GM19099 (cell line): Measurements from ENCODE around the gene ESRP2.

Experiments
- POLR2A ChIP-seq: IDR thresholded peaks from 3 replicates; pipeline ENCODE4 v1.6.1; 2011; ENCODE audit warnings: low read depth; ENCODE audit not compliant: insufficient read length; ENCODE audit errors: extremely low read depth

Gene ESRP2

DNA sequence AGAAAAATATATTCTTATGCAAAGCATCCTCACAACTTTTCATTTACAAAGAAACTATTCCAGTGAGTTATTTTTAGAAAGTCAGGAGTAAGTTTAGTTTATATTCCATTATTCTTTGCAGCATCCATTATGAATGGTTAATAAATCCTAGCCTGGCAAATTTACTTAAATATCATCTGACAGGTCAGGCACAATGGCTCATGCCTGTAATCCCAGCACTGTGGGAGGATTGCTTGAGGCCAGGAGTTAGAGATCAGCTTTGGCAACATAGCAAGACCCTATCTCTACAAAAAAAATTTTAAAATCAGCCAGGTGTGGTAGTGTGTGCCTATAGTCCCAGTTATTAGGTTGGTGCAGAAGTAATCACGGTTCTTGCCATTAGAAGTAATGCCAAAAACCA is 12.9 kb downstream of the ESRP2 start:
- no peak for TF ChIP-seq POLR2A

DNA sequence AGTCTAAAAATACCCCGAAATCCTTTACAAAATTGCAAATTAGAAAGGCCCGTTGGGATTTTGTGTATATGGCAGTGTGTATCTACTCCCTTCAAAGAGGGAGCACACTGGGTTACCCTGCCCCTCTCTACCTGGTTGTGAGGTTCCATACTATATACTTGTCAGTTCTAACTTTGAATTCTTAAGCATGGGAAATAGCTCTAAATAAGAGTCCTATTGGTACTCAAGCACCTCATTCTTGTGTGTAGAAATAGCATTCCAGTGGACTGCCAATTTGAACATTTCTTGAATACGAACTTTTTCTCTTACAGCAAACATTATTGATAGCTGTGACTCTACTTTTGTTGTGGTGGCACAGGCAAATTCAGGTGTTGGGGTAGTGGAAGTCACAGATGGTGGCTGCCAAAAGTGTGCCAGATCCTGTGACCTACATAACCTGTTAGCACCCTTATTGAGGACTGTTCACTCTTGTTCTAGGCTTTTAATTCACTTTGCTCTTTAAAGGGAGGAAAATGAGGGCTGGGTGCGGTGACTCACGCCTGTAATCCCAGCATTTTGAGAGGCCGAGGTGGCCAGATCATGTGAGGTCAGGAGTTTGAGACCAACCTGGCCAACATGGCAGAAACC is 16.1 kb downstream of the ESRP2 start:
- no peak for TF ChIP-seq POLR2A

DNA sequence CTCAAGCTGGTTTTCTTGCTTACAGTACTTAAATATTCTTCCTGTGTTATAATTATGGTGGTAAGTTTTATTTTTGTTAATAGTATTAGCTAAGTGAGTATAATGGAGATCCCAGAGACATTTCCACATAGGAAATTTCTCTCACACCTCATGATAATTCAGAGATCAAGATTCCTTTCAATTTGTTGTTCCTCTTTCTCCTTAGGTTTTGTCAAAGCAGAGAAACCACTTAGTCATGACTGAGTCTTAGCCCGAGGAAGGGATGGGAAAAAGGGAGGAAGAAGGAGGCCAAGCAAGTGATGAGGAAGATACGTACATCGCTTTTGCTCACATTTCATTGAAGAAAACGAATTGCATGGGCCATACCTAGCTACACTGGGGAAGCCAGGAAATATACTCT is 18.4 kb downstream of the ESRP2 start:
- no peak for TF ChIP-seq POLR2A

DNA sequence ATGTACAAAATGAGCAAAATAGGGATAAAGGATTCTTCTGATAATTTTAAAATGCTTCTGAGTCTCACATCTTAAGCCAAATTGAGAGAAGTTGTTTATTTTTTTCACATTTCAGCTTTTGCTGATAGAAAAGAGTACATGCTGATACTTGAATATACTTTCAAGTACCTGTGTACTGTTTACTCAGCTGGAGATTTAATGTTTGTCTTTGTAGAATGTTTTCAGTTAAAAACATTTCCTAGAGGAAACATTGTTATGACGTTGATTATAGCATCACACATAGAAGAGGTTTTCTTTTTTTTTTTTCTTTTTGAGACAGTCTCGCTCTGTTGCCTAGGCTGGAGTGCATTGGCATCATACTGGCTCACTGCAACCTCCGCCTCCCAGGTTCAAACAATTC is 19.7 kb downstream of the ESRP2 start:
- TF ChIP-seq POLR2A: no peak

DNA sequence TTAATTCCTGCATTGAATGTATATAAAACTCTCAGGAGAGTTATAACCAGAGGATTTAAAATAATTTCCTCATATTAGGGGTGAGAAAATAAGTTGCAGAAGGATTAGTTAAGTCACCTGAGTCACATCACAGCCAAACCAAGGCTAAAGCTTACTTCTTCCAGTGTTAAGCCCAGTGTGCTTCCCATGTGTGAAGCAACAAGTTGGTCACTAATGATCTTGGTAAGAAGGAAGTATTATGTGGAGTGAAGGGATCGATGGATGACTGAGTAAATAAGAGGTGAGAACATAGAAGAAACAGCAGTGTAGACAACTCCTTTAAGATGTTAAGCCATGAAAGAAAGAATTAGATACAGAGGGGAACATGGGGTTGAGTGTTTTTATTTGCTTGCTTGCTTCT is 20.6 kb downstream of the ESRP2 start:
- no peak for TF ChIP-seq POLR2A

DNA sequence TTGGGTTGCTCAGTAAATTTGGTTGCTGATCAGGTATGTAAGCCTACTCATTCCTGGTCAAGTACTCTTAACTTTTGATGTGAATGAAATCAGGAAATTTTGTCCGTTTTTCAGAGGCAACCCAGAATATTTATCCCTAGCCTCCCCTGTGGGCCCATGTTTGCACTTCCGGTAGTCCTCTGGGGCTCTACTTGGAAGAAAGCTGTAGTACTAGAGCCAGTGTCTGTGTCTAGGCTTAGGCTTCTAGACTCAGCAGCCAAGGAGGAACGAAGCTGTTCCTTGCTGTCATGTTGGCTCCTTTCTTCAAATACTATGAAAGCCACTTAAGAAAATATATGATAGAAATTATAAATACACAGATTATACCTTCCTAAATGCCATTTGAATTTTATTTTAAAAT is 21.2 kb downstream of the ESRP2 start:
- TF ChIP-seq POLR2A: no peak

DNA sequence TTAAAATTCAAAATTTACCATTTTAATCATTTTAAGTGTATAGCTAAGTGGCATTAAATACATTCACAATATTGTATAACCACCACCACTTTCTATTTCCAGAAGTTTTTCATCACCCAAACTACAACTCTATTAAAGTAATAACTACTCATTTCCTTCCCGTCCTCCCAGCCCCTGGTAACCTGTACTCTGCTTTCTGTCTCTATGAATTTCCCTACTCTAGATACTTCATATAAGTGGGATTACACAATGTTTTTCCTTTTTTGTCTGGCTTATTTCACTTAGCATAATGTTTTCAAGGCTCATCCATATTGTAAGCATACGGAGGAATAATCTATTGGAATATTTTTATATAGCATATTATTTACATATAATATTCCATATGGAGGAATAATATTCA is 29.7 kb downstream of the ESRP2 start:
- no peak for TF ChIP-seq POLR2A

DNA sequence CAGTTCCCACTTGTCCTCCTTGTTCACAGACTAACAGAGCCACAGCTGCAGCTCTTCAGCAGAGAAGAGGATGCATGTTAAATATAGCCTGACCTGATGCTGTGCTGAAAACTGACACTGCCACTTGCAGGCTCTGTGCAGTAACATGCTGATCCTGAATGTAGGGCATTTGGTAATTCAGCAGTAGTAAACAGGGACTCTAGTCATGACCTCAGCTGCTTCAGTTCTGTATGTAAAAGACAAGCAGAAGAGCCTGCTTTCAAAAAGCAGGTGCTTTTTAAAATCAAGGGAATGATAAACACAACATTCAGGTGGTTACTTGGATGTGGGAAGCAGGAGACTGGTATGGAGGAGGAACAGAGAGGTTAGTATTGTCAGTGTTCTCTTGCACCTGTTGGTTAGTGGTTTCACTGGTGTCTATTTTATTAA is 33.8 kb downstream of the ESRP2 start:
- TF ChIP-seq POLR2A: no peak

DNA sequence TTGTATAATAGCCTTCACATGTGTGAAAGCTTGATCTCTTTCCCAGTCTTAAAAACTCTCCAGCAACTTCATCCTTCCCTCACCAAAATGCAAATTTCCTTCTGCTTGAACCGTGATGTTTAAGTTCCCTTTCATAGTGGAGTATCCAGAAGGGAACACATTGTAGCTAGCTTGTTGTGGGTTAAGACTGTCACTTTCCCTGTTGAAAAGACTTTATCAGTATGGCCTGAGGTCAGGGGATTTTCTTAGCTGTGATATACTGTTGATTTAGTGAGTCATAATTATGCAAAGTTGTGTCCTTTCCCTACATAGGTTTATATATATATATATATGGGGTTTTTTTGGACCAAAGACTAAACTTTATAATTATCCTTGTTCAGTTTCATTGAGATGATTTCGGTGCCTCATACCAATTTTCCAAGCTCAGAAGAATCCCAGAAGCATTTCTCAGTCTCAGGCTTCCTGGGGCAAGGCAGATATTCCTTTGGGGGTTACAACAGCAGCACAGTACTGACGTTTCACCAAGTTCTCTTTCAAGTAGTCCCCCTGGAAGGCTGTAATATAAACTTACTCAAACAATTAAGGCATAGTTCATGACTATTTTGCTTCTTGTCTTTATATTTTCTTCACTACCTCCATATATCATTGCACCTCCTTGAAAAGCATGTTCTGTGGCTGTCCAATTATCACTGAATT is 35.7 kb downstream of the ESRP2 start:
- no peak for TF ChIP-seq POLR2A

DNA sequence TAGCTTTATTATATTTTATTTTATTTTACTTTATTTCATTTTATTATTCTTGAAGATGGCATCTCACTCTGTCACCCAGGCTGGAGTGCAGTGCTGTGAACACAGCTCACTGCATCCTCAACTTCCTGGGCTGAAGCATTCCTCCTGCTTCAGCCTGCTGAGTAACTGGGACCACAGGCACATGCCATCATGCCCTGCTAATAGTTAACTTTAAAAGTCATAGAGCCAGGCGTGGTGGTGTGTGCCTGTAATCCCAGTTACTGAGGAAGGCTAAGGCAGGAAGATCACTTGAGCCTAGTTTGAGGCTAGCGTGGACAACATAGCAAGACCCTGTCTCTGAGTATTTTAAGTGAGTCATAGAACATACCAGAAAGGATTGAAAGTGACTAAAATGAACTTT is 38.7 kb downstream of the ESRP2 start:
- TF ChIP-seq POLR2A: no peak

DNA sequence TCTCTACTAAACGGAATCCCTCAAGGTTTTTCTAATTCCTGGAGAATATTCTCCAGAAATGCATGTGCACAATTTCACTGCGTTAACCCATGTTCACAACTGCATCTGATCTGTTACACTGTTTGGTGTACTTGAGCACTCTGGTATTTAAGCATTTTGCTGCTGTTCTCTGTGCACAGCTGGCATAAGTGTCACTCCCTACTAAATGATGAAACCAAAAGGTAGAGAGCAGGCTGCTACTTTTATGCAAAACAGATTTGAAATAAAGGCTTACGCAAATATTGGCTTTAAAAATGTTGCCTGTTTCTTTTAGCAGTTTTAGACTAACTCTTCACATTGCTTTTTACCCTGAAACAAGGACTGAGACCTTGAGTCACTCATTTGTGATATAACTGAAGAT is 41.7 kb downstream of the ESRP2 start:
- no peak for TF ChIP-seq POLR2A

DNA sequence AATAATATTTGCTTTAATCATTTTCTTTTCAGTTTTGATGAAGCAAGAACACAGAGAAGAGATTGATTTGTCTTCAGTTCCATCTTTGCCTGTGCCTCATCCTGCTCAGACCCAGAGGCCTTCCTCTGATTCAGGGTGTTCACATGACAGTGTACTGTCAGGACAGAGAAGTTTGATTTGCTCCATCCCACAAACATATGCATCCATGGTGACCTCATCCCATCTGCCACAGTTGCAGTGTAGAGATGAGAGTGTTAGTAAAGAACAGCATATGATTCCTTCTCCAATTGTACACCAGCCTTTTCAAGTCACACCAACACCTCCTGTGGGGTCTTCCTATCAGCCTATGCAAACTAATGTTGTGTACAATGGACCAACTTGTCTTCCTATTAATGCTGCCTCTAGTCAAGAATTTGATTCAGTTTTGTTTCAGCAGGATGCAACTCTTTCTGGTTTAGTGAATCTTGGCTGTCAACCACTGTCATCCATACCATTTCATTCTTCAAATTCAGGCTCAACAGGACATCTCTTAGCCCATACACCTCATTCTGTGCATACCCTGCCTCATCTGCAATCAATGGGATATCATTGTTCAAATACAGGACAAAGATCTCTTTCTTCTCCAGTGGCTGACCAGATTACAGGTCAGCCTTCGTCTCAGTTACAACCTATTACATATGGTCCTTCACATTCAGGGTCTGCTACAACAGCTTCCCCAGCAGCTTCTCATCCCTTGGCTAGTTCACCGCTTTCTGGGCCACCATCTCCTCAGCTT is 45.0 kb downstream of the ESRP2 start:
- TF ChIP-seq POLR2A: no peak

DNA sequence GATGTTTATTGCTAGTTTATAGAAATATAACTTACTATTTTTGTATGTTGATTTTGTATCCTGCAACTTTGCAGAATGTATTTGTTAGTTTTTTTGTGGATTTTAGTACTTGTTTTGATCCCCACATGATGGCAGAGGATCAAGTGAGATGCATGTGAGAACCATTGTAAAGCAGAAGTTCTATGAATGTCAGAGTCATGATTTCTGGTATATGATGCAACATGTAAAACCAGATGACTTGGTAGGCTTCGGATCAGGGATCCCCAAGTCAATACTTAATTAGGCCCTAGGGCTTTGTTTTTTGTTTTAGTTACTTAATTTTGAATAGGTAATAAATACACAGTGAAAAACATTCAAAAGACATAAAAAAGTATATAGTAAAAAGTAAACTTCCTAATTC is 45.8 kb downstream of the ESRP2 start:
- no peak for TF ChIP-seq POLR2A

DNA sequence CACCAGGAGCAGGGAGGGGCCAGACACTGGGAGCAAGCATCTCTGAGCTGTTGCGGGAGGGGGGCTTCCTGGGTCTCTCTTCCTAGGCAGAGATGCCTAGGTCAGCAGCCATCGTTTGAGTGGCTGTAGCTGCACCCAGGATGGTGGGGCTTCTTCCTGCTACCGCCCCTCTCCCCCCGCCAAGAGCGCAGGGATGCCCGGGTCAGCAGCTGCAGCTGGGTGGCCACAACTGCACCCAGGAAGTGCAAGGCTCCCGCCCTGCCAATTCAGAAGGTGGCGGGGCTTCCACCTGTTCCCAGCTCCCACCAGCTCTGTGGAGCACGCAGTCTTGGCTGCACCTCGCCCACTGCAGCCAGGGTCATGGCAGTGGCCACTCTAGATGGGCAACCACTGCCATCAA is 47.8 kb downstream of the ESRP2 start:
- no peak for TF ChIP-seq POLR2A

DNA sequence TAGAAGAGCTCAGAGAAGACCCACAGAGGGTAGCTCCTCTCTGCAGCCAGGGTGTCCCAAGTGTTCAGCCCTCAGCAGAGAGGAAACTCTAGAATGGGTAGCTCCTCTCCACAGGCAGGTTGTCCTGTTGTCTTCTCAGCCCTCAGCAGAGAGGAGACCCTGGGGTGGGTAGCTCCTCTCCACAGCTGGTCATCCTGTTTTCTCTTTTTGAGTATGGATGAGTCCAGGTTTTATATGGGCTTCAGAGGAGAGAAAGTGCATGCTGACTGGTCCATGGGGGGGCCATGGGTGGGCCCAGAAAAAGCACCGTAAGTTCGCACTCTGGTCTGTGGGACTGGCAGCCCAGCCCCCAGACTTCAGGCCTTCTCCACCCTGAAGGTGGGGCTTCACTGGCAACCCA is 48.4 kb downstream of the ESRP2 start:
- no peak for TF ChIP-seq POLR2A

DNA sequence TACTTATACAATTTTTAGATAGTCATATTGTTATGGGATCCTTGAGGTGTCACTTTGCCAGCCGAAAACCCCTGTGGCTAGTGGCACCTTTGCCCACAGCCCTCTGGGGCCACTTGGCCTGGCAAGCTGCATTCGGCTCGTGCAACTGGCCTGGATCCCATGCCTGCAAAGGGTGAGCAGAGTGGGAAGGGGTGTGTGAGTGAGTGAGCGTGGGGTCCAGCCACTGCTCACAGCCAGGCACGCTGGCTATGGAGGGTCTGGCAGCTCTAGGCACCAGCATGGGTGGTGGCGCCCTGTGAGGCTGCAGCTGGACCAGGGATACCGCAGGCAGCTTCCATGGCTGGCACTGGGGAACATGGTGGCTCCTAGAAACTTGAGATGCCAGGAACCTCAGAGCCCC is 49.0 kb downstream of the ESRP2 start:
- no peak for TF ChIP-seq POLR2A

DNA sequence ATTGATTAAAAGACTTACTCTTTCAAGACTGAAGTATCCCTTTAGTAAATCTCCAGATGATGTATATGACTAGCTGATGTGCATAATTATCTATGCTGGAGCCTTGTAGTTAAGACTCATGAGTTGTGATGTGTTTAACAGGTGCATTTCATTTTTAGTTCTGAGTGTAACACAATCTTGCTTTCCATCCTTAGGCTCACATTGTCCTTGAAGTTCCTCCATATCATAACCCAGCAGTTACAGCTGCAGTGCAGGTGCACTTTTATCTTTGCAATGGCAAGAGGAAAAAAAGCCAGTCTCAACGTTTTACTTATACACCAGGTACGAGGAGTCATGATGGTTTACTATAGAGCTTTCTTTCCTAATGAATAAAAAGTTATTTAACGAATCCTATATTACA is 52.9 kb downstream of the ESRP2 start:
- TF ChIP-seq POLR2A: no peak

DNA sequence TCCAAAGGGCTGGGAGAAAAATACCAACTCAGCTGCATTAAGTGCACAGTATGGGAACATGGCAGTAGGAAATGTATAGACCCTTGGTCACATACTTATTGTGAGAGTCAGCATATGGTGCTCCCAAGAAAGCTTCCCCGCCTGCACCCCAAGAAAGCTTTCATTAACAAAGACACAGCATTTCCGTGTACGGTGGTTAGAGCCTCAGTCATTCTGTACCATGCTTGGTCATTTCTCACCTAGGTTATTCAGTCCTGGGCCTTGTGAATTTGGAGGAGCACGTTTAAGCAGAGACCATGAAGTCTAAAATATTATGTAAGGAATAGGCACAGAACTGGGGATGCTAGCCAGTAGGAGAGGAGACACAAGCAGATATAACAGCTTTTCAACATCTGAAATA is 56.1 kb downstream of the ESRP2 start:
- no peak for TF ChIP-seq POLR2A
